Panc1 (cell line): ENCODE data around the gene KRTAP5-10.

ENCODE experiments used
- POLR2AphosphoS5 ChIP-seq: IDR thresholded peaks from 2 replicates; pipeline ENCODE4 v1.6.1; 2012; ENCODE audit warnings: mild to moderate bottlenecking, low read depth, low read length, moderate library complexity
- REST ChIP-seq, 2 experiments: IDR thresholded peaks; 2 replicates each; pipeline ENCODE4 v1.6.1; 2011 to 2012; ENCODE audit warnings: low read depth in 2 of 2, control low read depth in 1 of 2, low read length in 1 of 2, mild to moderate bottlenecking in 1 of 2, moderate library complexity in 1 of 2; ENCODE audit not compliant: insufficient read depth in 1 of 2
- TF ChIP-seq, protein P1 (sequence below): fragments of 450-650 bp; IDR thresholded peaks from 2 replicates; pipeline ENCODE4 v1.5.1; 2017; ENCODE audit warnings: mild to moderate bottlenecking

GRCh38 chr11:71551711-71552110, 13.7 kb upstream of the KRTAP5-10 start:
- TF ChIP-seq, protein P1, sequence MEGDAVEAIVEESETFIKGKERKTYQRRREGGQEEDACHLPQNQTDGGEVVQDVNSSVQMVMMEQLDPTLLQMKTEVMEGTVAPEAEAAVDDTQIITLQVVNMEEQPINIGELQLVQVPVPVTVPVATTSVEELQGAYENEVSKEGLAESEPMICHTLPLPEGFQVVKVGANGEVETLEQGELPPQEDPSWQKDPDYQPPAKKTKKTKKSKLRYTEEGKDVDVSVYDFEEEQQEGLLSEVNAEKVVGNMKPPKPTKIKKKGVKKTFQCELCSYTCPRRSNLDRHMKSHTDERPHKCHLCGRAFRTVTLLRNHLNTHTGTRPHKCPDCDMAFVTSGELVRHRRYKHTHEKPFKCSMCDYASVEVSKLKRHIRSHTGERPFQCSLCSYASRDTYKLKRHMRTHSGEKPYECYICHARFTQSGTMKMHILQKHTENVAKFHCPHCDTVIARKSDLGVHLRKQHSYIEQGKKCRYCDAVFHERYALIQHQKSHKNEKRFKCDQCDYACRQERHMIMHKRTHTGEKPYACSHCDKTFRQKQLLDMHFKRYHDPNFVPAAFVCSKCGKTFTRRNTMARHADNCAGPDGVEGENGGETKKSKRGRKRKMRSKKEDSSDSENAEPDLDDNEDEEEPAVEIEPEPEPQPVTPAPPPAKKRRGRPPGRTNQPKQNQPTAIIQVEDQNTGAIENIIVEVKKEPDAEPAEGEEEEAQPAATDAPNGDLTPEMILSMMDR = no peak
- TF ChIP-seq POLR2AphosphoS5 (no peak), REST (IDR thresholded peaks at IDR 0.05; ENCODE audit: insufficient read depth in 1 of 2, low read depth in 2 of 2, low read length in 1 of 2) (no peak)
